AG10803 (cell line): ENCODE measurements around the gene KCNQ1.
"Not testable (repeated sequence)": the region's sequence is repeated elsewhere in the genome, so short reads cannot be mapped to it uniquely, and the experiment has no call there.

ENCODE experiments used
- DNase-seq: peaks from one replicate; pipeline ENCODE4 v3.0.0; 2010; ENCODE audit warnings: low read depth
- H3K4me3 ChIP-seq: 2 replicates; pipeline ENCODE4 v1.5.1; 2011; ENCODE audit warnings: mild to moderate bottlenecking, low read length, control low read depth
- TF ChIP-seq, protein P1 (sequence below): conservative IDR thresholded peaks from 2 replicates; pipeline ENCODE4 v1.5.1; 2011; ENCODE audit warnings: mild to moderate bottlenecking, low read length, control low read depth, inconsistent platforms

Gene KCNQ1

DNA sequence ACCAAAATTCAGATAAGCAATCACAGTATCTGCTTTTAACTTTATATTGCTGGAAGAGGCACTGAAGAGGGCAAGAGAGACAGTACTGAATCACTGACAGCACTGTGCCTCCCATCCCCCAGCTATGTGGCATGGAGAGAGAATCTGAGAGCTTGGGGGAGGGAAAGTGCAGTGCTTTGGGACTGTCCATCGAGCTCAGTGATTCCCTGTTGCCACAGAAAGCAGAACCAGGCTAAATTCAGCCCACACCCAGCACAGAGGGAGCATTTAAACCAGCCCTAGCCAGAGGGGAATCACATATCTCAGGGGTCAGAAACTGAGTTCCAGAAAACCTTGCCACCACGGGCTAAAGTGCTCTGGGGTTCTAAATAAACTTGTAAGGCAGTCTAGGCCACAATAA is 44.3 kb downstream of the KCNQ1 start:
- no peak for DNase-seq
- TF ChIP-seq, protein P1, sequence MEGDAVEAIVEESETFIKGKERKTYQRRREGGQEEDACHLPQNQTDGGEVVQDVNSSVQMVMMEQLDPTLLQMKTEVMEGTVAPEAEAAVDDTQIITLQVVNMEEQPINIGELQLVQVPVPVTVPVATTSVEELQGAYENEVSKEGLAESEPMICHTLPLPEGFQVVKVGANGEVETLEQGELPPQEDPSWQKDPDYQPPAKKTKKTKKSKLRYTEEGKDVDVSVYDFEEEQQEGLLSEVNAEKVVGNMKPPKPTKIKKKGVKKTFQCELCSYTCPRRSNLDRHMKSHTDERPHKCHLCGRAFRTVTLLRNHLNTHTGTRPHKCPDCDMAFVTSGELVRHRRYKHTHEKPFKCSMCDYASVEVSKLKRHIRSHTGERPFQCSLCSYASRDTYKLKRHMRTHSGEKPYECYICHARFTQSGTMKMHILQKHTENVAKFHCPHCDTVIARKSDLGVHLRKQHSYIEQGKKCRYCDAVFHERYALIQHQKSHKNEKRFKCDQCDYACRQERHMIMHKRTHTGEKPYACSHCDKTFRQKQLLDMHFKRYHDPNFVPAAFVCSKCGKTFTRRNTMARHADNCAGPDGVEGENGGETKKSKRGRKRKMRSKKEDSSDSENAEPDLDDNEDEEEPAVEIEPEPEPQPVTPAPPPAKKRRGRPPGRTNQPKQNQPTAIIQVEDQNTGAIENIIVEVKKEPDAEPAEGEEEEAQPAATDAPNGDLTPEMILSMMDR = no peak

DNA sequence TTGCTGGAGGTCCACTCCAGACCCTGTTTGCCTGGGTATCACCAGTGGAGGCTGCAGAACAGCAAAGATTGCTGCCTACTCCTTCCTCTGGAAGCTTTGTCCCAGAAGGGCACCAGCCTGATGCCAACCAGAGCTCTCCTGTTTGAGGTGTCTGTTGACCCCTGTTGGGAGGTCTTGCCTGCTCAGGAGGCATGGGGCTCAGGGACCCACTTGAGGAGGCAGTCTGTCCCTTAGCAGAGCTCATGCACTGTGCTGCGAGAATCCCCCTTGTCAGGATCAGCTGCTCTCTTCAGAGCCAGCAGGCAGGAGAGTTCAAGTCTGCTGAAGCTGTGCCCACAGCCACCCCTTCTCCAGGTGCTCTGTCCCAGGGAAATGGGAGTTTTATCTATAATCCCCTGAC is 53.1 kb downstream of the KCNQ1 start:
- not testable (repeated sequence) for DNase-seq, H3K4me3 ChIP-seq

More for the DNA sequence above, 44.3 kb downstream of the KCNQ1 start:
- no peak overlapping the region for H3K4me3 ChIP-seq

DNA sequence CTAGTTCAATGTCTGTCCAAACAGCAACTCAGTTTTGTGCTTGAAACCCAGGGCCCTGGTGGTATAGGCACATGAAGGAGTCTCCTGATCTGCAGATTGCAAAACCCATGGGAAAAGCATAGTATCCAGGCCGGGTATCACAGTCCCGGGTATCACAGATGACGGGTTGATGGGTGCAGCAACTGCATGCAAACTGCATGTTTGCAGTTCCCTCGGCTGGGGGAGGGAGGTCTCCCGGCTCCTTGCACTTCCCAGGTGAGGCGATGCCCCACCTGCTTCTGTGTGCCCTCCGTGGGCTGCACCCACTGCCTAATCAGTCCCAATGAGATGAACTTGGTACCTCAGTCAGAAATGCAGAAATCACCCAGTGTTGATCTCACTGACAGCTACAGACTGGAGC is 53.9 kb downstream of the KCNQ1 start:
- TF ChIP-seq, protein P1 = no peak
- no peak for DNase-seq
- H3K4me3 ChIP-seq = no peak overlapping the region

DNA sequence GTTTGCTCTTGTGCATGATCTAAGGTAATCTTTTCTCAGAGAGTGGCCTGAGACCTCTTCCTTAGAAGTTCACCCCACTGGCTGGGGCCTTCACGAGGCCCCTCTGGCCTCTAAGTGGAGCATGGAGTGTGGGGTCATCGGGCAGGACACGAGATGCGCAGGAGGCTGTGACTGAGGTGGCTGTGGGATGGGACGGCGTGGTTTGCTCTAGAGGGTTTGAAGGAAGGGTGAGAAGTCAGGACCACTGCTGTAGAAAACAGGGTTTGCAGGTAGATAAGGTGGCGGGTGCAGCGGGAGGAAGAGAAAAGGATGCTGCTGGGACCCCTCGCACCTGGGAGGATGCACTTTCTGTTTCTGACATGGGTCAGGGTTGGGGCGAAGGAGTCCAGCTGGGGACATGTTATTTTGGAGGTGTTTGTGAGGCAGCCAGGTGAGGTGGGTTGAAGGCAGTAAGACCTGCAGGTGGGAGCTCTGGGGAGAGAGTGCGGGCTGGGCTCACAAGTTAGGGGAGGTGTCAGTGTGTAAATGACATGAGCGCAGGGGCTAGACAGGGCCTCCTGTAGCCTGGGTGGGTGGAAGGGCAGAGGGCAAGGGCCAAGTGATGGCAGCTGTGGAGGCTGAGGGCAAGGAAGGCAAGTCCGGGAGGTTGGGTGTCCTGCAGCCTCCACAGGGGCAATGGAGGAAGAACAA is 62.5 kb downstream of the KCNQ1 start:
- TF ChIP-seq, protein P1 = no peak
- H3K4me3 ChIP-seq = no peak overlapping the region
- DNase-seq = no peak

DNA sequence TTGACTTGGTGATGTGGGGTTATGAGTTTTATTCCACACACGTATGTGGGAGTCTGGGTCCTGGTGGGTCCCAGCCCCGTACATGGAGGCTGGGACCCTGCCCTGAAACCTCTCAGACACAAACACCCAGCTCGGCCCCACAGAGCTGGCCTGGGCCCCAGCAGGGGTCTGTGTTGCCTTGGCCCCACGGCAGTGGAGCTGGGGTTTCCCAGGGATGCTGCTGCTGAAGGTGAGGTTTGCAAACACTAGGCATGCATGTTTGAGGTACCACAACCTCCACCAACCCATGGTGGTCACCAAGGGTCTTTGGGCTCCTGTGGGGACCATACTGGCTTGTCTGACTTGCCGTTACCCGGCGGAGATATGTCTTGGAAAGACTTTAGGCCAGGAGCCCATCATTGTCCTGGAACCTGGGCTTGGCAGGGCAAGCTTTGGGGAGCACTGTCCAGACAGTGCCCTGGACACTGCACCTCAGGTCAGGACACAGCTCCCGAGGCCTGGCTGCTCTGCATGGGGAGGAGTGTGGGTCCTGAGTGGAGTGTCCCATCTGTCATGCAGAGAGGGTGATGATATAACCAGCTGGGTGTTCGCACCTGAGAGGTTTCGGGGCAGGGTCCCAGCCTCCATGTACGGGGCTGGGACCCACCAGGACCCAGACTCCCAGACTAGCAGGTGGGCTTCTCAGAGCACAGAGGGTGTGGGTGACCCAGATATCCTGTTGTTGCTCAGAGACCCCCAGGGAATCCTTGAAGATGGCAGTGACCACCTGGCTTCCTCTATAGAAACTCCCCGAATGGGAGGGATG is 63.3 kb downstream of the KCNQ1 start:
- H3K4me3 ChIP-seq = no peak overlapping the region
- TF ChIP-seq, protein P1 = no peak
- DNase-seq = no peak

DNA sequence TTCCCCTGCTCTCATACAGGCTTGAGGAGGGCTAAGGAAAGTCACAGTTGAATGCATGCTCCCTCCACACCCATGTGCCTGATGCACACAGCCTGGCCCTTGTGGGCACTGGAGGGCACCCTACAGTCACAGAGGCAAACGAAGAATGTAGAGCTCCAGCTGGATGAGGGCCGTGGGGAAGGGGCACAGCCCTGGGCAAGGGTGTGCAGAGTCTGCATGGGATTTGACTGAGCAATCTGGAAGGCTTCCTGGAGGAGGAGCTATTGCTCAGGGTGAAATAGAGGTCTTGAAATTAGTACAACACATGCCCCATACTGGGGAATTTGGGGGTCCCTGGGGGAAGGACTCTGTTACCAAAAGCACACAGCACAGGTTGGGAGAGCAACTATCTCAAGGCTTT is 64.0 kb downstream of the KCNQ1 start:
- no peak for DNase-seq
- TF ChIP-seq, protein P1 = no peak
- no peak overlapping the region for H3K4me3 ChIP-seq

DNA sequence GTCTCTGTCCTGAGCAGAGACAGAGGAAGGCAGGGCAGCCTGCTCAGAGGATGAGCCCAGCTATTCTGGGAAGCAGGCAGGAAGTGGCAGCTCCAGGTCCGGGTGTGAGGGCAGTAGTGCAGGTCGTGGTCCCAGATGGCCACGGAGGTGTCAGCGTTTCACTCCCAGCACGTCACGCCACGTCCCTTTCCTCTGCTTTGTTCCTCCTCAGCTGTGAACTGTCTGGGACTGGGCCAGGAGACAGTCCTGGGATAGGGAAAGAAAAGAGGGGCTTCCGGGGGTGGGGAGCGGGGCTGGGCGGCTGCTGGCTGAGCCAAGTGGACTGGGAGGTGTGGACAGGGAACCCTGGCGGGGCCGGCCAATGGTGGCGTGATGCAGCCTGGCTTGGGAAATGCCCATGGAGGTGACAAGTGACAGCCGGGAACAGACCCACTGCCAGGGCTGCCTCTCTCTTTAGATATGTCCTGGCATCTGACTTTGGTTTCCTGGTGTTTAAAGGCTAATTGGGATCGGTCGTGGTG is 64.7 kb downstream of the KCNQ1 start:
- no peak overlapping the region for H3K4me3 ChIP-seq
- no peak for DNase-seq
- TF ChIP-seq, protein P1 = no peak
